Dermis blood vessel endothelial cell (primary cell): ENCODE results near the gene REEP3. TPM values are rescaled to one million over a fixed set of nuclear protein-coding genes. Genes with fewer than 3 reads are reported as not detected.

Source experiments
- DNase-seq: peaks from one replicate; pipeline ENCODE4 v3.0.0; 2010
- total RNA-seq: library from RNA; depleted of rRNA; stranded (reverse); fragments of >200 nt; gene quantifications from 2 replicates; pipeline ENCODE4 v1.2.3, GENCODE V29; 2014

Gene REEP3
- total RNA-seq, 1 donor from 2014 or later = 67.6 TPM

DNA sequence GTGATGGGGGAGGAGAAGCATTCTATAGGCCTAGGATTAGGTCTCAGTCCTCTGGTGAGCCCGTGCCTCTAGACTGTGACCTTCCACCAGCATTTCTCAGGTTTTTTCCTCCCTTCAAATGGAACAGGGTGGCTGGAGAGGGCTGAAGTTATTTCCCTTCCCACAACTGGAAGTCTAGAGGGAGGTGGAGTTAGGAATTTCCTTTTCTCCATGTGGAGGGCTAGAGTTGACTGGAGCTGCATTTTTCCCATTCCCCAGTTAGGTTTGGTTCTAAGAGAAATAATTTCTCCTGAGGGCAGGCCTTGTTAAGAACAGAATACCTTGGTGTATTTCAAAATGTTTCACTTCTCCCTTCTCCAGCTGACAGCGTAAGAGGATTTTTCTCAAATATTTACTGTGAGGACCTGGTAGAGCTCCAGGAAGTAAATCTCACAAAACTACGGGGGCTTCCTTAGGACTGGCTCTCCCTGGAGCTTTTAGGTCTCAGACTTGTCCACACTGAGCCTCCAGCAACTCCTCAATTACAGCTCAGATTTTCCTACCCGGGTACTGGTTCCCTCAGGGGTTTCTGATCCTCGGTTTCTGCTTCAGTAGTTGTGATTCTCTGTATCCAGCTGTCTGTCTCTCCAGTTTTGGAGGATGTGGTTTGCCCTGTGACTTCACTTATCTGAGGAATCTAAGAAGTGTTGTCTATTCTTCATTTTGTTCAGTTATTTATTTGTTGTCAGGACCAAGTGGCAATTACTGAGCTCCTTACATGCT lies 6.0 kb upstream of the REEP3 start:
- peak; percentile 68 for DNase-seq

GRCh38 chr10:63516207-63516606 lies 5.0 kb upstream of the REEP3 start:
- DNase-seq = no peak

GRCh38 chr10:63518690-63519288 lies 2.4 kb upstream of the REEP3 start:
- no peak for DNase-seq

DNA sequence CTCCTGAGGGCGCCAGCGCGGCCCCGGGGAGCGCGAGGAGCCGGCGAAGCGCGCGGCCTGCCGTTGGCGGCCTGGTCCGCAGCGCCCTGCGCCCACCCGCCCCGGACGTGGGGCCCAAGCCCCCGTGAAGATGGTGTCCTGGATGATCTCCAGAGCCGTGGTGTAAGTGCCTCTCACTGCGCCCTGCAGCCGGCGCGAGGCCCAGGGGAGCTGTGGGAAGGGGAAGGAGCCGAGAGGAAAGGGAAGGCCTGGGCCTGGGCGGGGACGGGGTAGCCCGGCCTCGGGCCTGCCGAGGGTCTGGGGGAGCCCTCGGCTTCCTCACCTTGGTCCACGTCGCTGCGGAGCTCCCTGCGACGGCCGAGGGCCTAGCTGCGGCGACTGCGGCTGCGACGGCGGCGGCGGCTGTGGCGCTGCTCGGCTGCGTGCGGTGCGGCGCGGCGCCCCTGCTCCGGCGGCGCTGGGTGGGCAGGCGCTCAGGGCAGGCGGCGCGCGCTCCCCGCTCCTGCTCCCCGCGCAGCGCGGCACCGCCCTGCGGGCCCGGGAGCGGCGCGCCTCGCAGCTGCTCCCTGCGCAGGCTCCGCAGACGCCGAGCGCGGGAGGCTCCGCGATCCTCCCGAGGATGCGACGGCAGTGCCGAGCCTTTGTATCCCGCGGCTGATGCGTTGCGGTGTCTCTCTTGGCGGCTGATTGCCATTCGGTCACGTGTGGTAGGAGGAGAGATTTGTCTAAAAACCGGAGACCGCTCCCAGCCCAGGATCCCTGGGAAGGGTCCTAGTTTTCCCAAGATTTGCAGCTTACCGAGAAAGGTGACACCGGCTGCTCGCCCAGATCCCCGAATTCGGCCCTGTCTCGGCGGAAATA lies 445 bp downstream of the REEP3 start:
- peak; percentile 80 for DNase-seq

DNA sequence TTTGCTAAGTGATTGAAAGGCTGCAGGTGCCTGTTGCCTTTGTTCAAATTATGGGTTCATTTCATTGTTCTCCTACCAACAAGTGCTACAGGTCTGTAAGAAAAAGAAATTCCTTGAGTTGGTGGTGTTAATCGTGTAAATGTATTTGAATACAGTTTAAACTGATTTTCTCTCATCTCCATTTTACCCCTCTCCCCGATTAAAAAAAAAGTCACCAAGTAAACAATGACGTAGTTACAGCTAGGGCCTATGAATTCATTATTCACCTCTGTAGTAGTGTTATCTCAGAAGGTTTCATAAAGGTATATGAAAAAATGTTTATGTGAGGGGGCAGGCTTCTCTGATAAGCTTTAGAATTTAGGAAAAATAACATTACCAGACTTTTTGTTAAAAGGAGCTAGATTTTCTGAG lies 1.1 kb downstream of the REEP3 start:
- peak; percentile 56 for DNase-seq

DNA sequence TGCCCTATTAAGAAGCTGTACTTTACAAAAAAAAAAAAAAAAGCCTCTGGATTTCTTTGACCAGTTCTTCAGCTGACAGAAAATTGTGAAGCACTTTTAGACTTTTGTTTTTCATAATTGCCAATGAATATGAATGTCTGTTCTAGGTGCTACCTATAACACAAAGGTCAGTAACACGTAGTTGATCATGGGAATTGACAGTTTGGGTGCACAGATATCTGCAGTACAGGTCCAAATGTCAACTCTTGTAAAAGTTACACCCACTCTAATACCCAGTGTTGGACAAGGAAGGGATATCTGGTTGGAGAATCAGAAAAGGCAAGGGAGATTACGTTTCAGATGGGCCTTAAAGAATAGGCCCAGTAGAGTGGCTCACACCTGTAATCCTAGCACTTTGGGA lies 1.8 kb downstream of the REEP3 start:
- no peak for DNase-seq

GRCh38 chr10:63525021-63525420 lies 3.8 kb downstream of the REEP3 start:
- DNase-seq = no peak

GRCh38 chr10:63527401-63527800 lies 6.2 kb downstream of the REEP3 start:
- DNase-seq = no peak

- DNase-seq = no peak
Observed at GRCh38 chr10:63528084-63528744, 7.0 kb downstream of the REEP3 start.

- no peak for DNase-seq
Observed at GRCh38 chr10:63530409-63530808, 9.2 kb downstream of the REEP3 start.

- no peak for DNase-seq
Observed at GRCh38 chr10:63534723-63535122, 13.5 kb downstream of the REEP3 start.

DNA sequence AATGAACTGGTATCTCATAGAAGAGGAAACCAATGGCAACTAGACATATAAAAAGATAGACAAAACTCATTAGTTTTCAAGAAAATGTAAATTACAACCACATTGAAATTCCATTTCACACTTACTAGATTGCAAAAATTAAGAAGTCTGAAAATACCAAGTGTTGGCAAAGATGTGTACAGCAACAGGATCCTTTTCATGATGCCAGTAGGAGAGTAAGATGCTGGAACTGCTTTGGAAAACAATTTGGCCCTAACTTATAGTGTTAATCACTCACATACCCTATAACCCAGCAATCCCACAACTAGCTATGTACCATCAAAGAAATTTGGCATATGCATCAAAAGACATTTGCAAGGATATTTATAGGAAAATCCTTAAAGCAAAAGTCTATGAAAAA lies 15.5 kb downstream of the REEP3 start:
- no peak for DNase-seq

DNA sequence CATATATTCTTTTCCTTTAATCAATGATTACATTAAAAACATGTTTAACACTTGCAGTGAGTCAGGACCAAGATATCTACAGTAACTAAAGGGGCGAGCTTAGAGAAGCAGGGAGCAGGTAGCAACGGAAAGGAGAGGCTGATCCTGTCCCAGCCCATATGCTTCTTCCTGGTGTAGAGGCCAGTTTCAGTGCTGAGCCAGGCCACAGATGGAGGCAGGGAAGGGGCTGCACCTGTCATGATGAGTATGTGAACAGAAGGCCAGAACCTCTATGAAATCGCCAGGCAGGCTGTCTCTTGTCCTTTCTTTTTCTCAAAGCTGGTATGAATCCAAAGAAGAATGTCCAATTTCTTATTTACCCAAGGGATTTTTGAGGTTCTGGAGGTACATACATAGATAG lies 16.3 kb downstream of the REEP3 start:
- no peak for DNase-seq

GRCh38 chr10:63539377-63539776 lies 18.2 kb downstream of the REEP3 start:
- DNase-seq = no peak

- no peak for DNase-seq
Observed at GRCh38 chr10:63539994-63540393, 18.8 kb downstream of the REEP3 start.

- no peak for DNase-seq
Observed at GRCh38 chr10:63542835-63543575, 21.8 kb downstream of the REEP3 start.

DNA sequence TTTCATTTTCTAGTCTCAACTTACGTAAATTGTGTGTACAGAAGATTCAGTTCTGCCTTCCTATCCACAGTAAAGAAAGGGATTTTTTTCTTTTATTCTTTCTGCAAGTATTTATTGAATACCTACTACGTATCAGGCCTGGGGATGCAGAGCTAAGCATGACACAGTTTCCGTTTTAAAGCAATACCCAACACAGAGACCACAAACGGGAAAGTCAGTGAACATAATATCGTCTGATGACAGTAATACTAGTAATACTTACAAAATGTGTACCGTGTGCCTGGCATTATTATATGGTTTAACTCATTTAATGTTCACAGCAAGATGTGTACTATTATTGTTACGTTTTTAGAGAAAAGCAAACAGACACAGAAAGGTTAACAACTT lies 22.4 kb downstream of the REEP3 start:
- no peak for DNase-seq

GRCh38 chr10:63544418-63544817 lies 23.2 kb downstream of the REEP3 start:
- DNase-seq = no peak

- DNase-seq = no peak
Observed at GRCh38 chr10:63547628-63548360, 26.6 kb downstream of the REEP3 start.

DNA sequence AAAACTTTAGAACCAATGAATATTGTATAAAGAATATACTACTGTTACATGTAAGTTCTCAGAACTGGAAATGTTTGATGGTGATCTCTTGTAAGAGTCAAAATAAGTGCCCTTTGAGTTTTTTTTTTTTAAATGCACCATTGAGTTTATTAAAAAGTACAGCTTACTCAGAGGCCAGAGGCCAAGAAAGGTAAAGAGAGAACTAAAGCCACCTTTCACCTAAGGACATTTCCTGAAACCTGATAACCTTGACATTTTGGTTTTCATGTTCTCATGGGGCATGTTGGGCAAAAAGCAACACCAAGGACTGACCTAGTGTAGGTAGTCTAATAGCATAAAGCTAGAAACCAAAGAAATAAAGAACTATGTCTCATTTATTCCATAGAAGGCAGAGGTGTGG lies 27.7 kb downstream of the REEP3 start:
- DNase-seq = no peak

GRCh38 chr10:63549810-63550209 lies 28.6 kb downstream of the REEP3 start:
- no peak for DNase-seq

DNA sequence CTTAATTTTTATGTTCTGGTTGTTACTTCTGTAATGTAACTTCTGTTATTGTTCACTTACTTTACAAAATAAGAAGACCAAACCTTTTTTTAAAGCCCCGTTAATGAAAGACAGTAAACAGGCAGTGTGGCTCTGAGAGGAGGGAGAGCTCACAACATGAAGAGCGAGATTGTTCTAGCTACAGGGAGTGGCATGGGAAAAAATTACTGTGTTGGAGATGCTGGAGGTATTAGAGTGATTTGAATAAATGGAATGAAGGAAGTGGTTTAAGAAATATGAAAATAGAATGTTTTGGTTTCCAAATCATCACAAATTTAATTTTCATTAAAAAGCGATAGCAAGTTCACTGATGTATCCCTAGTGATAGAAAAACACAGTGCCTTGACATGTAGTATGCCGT lies 31.8 kb downstream of the REEP3 start:
- DNase-seq = no peak
